Measurements from ENCODE around the gene C1orf232.
A peak's percentile ranks its signal among the peaks of the same experiment; 100 is the strongest.

The C1orf232 gene

DNA sequence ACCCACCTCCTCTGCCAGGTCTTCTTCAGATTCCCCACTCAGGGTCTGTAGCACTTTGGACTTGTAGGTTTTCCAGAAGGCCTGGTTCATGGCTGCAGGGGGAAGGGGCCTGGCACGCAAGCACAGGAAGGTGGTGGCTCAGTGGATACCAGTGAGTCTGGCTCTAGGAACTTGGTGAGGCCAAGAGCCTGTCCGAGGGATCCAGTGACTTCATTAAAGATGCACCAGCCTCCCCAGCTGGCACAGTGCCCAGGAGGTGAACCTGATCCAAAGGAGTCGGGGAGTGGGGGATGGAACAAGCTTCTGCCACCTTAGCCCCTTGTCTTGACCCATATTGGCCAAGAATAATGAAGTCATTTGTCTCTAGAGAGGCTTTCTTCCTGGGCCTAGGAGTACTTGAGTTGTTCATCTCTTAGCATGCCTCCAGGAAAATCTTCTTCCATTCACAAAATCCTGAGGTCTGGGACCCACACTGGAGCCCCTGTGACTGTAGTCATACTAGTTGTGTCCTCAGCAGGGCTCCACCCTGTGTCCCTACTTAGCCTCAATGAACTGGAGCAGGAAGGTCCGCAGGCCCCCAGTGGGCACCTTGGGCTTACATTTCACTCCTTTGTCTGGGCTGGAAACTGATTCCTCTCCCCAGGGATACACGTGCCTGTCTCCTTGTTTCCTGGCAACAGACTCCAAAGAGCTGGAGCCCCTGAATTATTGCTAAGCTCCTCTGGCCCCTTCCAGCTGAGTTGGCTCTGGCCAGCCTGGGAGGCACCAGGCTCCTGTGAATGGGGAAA lies at the start of gene C1orf232:
C1orf232 (minus strand) TSS at position 554 of the 788 bp plus-strand sequence; CDS start at position 90, 464 bp downstream.
- DNase-seq, result peak; percentile 64

DNA sequence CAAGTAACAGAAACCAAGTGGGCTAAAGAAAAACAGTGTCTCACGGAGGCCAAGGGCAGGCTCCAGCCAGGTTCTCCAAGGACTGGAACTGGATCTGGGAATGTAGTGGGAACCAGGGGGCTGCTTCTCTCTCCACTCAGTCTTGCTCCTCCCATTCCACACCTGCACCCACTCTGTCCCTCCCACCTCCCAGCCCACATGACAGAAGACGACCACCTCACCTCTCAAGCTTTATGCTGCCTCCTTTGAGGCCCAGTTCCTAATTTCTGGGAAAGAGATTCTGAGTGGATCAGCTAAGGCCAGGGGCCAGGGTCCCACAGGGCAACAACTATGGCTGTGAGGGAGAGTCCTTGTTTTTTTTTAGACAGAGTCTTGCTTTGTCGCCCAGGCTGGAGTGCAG lies 46.5 kb upstream of the C1orf232 start:
- no peak for DNase-seq

GRCh38 chr1:26213335-26213905 lies 44.7 kb upstream of the C1orf232 start:
- DNase-seq, result no peak

DNA sequence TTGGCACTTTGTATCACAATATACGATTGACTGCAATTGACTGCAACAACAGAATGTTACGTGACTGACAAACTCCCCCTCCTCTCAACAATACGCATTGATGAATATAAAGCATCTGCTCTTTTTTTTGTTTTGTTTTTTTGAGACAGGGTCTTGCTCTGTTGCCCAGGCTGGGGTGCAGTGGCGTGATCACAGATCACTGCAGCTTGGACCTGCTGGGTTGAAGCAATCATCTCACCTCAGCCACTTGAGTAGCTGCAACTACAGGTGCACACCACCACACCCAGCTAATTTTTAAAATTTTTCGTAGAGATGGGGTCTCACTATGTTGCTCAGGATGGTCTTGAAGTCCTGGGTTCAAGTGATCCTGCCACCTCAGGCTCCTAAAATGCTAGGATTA lies 44.0 kb upstream of the C1orf232 start:
- DNase-seq, result no peak

DNA sequence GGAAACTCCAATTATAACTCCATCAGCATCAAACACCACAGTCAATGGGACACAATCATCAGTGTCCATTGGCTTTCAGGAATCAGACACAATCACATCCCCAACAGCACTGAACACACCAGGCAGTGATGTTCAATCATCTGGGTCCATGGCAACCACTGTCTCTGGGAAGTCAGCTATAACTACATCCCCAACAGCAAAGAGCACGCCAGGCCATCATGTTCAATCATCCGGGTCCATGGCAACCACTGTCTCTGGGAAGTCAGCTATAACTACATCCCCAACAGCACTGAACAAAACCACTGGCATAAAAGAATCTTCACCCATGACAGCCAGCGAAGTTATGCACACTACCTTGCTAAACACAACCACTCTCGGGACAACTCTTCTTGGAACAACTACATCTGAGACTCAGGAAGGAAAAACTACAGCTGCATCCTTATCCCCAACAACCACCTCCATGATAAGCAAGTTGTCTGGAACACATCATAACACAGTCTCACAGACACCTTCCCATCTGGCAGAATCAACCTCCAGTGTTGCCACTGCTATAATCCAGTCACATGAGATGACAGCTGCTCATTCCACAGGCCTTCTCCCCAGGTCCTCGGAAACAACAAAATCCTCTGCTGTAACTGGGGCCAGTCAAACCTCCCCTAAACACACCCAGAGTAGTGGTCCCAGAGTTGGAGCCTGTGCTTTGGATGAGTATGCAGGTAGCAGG lies 41.5 kb upstream of the C1orf232 start:
- no peak for DNase-seq

DNA sequence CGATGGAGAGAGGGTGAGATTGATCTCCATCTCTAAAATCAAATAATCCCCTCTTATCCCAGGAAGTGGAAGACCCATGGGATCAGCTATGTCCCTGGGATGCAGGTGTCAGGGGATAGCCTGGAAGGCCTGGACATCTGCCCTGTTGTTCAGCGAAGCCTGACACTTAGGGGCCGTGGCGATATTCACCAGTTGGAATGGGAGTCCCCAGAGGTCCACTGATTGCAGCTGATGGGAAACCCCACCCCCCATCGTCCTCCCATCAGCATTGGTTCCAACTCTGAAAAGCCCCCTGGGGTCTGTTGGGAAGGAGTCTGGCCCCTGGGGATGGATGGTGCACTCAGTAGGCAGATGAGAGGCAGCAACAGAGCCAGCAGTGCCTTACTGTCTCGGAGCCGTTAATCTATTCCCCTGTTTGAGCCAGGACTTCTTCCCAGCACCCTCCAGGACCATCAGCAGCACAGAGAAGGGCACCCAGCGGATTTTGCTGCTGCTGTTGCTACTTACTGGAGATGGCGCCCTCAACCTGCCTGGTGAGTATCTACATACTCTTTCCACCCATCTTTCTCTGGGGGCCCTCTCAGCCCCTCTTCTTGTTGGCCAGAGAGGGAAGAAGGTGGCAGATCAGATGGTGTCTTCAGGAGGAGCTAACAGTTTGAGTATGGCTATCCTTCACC lies 35.0 kb upstream of the C1orf232 start:
- DNase-seq, result no peak

GRCh38 chr1:26200413-26200812 lies 31.6 kb upstream of the C1orf232 start:
- no peak for DNase-seq

DNA sequence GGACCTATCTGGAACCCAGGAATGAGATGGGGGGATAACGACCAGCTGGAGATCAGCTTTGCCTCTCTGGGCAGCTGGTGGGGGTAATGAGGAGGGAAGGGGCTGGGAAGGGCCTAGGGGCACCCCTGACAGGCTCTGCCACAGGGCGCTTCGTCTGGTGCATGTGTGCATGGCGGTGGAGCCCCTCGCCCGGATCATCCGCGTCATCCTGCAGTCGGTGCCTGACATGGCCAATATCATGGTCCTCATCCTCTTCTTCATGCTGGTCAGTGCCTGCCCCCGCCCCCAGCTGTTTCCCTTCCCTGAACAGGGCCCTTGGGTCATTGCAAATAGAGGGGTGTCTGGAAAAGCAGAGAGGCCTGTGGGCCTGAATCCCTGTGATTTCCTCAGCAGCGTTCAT lies 29.1 kb upstream of the C1orf232 start:
- no peak for DNase-seq

DNA sequence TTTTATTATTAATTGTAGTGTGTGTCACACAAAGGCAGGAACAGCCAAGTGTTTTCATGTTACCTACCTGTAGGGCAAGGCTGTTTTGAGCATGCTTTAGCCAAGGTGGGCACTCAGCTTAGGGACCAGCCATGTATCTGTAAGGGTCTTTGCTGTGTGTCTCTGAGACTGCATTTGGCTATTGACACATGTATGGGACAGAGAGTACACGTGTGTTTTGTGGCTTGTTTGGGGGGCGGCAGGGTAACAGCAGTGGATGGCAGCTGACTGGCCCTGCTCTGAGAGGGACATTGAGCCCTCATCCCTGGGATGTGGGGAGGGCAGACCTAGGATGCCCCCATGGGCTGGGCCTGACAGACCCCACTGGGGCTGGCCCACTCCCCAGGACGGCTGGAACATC lies 28.5 kb upstream of the C1orf232 start:
- DNase-seq, result no peak

DNA sequence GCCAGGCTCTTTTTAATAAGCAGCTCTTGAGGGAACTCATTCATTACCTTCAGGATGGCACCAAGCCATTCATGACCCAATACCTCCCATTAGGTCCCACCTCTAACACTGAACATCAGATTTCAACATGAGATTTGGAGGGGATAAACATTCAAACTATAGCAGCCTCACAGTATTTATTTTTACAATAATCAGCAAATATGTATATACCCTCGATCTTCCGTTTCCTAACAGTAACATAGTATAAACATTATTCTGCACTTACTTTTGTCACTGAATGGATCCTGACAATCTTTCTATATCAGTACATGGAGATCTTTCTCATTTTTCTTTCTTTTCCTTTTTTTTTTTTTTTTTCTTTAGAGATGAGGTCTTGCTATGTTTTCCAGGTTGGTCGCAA lies 27.0 kb upstream of the C1orf232 start:
- no peak for DNase-seq

GRCh38 chr1:26191739-26192138 lies 23.0 kb upstream of the C1orf232 start:
- DNase-seq, result no peak

DNA sequence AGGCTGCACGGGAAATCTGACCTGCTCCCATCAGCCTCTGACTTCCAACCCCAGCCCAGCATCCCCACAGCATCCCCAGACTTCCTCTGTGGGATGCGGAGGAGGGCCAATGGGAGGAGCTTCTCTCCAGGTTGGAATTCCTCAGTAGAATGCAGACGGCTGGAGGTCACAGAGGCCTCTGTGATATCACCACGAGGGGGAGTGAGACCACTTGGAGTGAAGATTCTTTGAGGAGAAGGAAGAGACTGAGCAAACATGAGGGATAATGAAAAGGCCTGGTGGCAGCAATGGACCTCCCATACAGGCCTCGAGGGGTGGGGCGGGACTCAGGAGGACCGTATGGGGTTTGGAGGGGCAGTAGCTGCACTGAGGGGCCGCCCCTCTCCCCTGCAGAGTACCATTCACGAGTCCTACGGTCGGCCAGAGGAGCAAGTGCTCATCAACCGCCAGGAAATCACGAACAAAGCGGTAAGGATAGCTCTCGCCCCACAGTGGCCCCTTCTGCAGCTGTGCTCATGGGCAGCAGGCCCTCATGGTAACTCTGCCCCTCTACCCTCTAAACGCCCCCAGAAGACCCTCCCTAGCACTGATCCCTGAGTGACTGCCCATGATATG lies 21.7 kb upstream of the C1orf232 start, which contains the start of gene CATSPER4:
CATSPER4 (plus strand) TSS at position 230 of the 615 bp plus-strand sequence; CDS start at position 256, 26 bp downstream.
- DNase-seq, result no peak

DNA sequence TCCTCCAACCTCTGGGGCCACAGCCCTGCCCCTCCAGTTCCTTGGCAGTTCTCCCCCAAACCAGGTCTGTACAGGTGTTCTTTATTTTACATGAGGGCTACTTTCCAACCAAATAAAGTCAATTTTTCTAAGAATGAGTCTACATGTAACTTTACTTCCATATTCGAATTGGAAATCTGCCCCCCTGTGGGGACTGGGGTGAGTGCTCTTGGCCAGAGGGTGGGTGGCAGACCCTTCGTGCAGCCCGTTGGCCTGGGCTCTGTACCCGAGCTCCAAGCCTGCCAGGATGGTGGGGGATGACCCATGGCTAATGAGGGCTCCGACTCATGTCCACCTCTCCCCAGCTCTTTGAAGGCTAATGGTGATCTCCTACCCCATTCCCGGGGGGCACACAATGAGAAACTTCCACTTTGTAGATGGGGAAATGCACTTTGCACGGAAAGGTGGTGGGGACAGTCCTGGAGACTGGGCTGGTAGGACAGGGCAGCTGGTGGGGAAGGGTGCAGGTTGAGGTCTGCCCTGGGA lies 21.1 kb upstream of the C1orf232 start:
- DNase-seq, result no peak

GRCh38 chr1:26189331-26189730 lies 20.6 kb upstream of the C1orf232 start:
- DNase-seq, result no peak

- no peak for DNase-seq
Measured at GRCh38 chr1:26188477-26188876, 19.7 kb upstream of the C1orf232 start.

DNA sequence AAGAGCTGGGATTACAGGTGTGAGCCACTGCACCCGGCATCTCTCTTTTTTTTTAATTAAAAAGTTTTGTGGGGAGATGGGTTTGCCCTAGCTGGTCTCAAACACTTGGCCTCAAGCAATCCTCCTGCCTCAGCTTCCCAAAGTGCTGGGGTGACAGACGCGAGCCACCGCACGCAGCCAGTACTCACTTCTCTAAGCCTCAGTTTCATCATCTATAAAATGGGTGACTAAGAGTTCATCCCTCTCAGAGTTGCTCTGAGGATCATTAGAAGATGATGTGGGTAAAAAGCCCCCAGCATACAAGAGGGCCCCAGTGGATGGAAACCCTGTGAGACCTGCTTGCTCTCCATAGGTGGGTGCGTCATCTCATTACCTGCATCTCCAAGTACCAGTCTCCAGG lies 19.1 kb upstream of the C1orf232 start:
- DNase-seq, result no peak

DNA sequence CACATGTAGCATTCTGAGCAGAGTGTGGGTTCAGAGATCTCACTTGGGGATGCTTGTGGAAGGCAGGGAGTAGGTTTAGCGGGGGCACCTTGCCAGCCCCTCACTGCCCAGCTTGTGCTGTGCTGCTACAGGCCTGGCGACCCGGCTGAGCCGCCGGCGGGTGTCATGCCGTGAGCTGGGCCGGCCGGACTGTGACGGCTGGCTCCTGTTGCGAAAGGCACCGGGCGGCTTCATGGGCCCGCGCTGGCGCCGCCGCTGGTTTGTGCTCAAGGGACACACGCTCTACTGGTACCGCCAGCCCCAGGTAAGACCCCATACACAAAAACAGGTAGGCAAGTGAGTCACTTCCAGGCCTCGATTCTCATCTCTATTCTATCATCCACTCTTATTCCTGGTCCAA lies 16.1 kb upstream of the C1orf232 start:
- DNase-seq, result no peak

DNA sequence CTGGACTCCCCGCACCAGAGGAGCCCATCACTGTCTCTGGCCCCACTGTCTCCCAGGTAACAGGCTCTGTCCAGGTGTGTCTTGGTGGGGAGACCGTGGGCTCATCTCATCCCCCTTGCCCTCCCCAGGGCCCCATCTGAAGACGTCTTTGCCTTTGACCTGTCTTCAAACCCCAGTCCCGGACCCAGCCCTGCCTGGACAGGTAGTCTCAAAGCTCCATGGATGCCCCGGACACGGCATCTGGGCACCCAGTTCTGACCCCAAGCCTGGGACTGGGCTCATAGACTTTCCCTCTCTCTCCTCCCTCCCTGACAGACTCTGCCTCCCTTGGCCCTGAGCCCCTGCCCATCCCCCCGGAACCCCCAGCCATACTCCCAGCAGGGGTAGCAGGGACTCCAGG lies 15.3 kb upstream of the C1orf232 start:
- DNase-seq, result no peak

DNA sequence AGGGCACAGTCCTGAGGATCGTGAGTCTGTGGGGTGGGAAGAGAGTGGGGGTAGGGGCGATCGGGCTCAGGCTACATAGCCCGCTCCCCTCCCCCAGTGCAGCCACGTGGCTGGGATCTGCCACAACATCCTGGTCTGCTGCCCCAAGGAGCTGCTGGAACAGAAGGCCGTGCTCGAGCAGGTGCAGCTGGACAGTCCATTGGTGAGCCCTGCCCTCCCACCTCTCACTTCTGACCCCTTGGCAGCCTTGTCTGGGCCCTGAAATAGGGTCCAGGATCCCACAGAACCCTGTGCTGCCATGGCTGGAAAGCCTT lies 13.6 kb upstream of the C1orf232 start:
- DNase-seq, result no peak

DNA sequence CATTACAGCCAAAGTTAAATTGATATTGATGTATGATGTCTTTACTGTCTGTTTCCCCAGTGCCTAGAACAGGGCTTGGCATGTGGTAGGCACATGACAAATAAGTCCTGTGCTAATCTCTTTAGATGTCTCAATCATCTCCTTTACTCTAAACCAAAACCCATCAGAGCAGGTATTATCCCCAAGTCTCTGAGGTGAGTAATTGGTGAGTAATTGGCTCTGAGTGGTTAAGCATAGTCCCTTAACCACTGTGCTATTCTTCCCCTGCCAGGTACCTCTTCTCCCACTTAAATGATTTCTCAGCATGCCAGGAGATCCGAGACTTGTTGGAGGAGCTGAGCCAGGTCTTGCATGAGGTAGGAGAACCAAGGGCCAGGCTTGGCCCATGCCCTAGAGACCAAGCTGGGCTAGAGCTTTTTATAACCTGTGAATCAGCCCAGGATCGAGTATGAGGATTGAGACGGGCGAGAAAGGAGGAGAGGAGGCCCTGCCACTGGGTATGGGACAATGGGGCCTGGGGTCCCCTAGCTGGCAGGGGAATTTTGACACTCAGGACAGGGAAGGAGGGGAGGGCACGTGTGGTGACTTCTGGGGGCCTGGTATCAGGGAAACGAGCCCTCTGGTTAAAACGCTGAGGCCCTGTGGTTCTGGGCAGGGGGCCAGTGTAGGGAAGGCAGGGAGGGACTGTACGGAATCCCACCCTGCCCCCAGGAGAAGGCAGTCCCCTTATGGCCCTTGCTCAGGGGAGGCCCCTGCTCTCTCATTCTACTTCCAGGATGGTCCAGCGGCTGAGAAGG lies 13.0 kb upstream of the C1orf232 start:
- no peak for DNase-seq

- no peak for DNase-seq
Measured at GRCh38 chr1:26180010-26180506, 11.3 kb upstream of the C1orf232 start.

GRCh38 chr1:26177182-26177684 lies 8.5 kb upstream of the C1orf232 start, which contains the start of gene CNKSR1:
Gene CNKSR1, plus strand, starts transcription at chr1:26177491. Its CDS starts 57 bp downstream, at chr1:26177548.
- DNase-seq, result no peak

Measured in NCI-H345 (cell line).